ENCODE data around the gene DND1. TPM values are rescaled to one million over a fixed set of nuclear protein-coding genes. Genes with fewer than 3 reads are reported as not detected.

The DND1 gene
- total RNA-seq, 1 experiment from 2014 or later, result 1.8 TPM

DNA sequence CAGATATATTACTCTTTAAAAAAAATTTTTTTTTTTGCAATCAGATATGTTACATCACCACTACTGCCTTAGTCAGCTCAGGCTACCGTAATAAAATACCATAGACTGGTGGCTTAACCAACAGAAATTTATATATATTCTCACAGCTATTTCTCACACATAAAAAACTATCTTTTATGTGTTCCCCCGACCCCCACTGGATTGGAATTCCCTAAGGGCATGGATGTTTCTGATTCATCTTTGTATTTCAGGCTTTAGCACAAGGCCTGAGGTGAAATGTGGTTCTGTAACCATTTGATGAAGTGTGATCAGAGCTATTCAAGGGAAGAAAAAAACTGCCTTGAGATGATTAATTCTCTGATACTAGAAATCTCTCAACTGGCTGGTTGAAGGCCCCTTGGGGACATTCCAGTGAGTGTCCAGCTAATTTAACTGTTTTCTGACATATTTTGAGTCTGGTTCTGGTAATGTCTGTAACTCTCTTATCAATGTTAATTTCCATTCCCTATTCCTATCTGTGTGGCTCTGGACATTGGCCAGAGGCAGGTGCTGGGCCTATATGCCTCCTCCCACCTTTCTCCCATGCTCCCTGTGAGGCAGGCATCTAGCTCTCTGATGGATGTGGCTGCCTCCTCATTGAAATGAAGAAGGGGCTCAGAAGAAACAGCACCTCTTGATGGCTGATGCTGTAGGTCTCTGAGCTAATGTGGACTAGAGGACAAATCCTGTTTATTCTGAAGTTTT lies 42.9 kb downstream of the DND1 start:
- no TSS peak for BruUV-seq (replicated peaks)
- TF ChIP-seq SIN3A (IDR thresholded peaks at IDR 0.05; ENCODE audit: borderline replicate concordance, insufficient read depth, low read depth, low read length) (no peak), POLR2AphosphoS5 (IDR thresholded peaks at IDR 0.05; ENCODE audit: low read depth, low read length) (no peak), TCF7L2 (IDR thresholded peaks at IDR 0.05; ENCODE audit: low read depth, low read length) (no peak)
- TF ChIP-seq, protein P1, sequence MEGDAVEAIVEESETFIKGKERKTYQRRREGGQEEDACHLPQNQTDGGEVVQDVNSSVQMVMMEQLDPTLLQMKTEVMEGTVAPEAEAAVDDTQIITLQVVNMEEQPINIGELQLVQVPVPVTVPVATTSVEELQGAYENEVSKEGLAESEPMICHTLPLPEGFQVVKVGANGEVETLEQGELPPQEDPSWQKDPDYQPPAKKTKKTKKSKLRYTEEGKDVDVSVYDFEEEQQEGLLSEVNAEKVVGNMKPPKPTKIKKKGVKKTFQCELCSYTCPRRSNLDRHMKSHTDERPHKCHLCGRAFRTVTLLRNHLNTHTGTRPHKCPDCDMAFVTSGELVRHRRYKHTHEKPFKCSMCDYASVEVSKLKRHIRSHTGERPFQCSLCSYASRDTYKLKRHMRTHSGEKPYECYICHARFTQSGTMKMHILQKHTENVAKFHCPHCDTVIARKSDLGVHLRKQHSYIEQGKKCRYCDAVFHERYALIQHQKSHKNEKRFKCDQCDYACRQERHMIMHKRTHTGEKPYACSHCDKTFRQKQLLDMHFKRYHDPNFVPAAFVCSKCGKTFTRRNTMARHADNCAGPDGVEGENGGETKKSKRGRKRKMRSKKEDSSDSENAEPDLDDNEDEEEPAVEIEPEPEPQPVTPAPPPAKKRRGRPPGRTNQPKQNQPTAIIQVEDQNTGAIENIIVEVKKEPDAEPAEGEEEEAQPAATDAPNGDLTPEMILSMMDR (IDR thresholded peaks at IDR 0.05), result no peak
- TF ChIP-seq, protein P2, sequence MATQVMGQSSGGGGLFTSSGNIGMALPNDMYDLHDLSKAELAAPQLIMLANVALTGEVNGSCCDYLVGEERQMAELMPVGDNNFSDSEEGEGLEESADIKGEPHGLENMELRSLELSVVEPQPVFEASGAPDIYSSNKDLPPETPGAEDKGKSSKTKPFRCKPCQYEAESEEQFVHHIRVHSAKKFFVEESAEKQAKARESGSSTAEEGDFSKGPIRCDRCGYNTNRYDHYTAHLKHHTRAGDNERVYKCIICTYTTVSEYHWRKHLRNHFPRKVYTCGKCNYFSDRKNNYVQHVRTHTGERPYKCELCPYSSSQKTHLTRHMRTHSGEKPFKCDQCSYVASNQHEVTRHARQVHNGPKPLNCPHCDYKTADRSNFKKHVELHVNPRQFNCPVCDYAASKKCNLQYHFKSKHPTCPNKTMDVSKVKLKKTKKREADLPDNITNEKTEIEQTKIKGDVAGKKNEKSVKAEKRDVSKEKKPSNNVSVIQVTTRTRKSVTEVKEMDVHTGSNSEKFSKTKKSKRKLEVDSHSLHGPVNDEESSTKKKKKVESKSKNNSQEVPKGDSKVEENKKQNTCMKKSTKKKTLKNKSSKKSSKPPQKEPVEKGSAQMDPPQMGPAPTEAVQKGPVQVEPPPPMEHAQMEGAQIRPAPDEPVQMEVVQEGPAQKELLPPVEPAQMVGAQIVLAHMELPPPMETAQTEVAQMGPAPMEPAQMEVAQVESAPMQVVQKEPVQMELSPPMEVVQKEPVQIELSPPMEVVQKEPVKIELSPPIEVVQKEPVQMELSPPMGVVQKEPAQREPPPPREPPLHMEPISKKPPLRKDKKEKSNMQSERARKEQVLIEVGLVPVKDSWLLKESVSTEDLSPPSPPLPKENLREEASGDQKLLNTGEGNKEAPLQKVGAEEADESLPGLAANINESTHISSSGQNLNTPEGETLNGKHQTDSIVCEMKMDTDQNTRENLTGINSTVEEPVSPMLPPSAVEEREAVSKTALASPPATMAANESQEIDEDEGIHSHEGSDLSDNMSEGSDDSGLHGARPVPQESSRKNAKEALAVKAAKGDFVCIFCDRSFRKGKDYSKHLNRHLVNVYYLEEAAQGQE (IDR thresholded peaks at IDR 0.05; ENCODE audit: insufficient read depth in 1 of 2, low read depth in 2 of 2, low read length in 1 of 2), result no peak
- Histone ChIP-seq H3K27ac (ENCODE audit: low read length) (no peak overlapping the region), H3K9me3 (ENCODE audit: control insufficient read depth, insufficient read depth, low read depth, low read length) (peaks cover 15% of the 10 kb centered on the region; the same call in 1 of the 2 replicates), H3K27me3 (ENCODE audit: control insufficient read depth, insufficient read depth, low read length) (no peaks in the 10 kb centered on the region), H3K4me3 (ENCODE audit: low read depth in 2 of 2, low read length in 2 of 2) (no peak overlapping the region), H3K4me1 (ENCODE audit: control insufficient read depth, insufficient read depth, low read length) (peaks cover 8% of the 10 kb centered on the region), H3K36me3 (ENCODE audit: control insufficient read depth, insufficient read depth, low read length) (no peaks in the 10 kb centered on the region)
- ChIA-PET POLR2A (interaction anchor here (0.6 kb wide), 1 partner anchor 220 kb away, joined by 3 read pairs; no protein-coding TSS in a partner anchor), CTCF (no interaction called here)
- intact Hi-C loops (cut with micrococcal nuclease; ENCODE audit: unreplicated experiment), result no loop called here
- in situ Hi-C loops (cut with HindIII; ENCODE audit: low pct_unique_long_range_greater_than_20kb, low sequenced_read_pairs), result no loop called here
- ATAC-seq (no peak), DNase-seq (ENCODE audit: low read depth, low spot score) (no peak)

DNA sequence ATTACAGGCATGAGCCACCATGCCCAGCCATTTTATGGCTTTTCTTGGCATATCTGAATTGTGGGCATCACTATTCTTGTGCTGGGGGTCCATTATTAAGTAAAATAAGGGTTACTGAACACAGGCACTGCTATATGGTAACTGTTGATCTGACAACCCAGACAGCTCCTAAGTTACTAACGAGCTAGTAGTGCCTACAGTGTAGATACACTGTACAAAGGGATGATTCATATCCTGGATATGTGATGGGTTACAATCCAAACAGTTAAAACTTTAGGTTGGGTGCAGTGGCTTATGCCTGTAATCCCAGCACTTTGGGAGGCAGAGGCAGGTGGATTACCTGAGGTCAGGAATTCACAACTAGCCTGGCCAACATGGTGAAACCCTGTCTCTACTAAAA lies 44.7 kb downstream of the DND1 start:
- peaks cover 8% of the 10 kb centered on the region for H3K4me1 ChIP-seq (ENCODE audit: control insufficient read depth, insufficient read depth, low read length)
- H3K27me3 ChIP-seq (ENCODE audit: control insufficient read depth, insufficient read depth, low read length), result no peaks in the 10 kb centered on the region
- H3K36me3 ChIP-seq (ENCODE audit: control insufficient read depth, insufficient read depth, low read length), result no peaks in the 10 kb centered on the region
- H3K4me3 ChIP-seq (ENCODE audit: low read depth in 2 of 2, low read length in 2 of 2), result no peak overlapping the region
- TF ChIP-seq POLR2AphosphoS5 (IDR thresholded peaks at IDR 0.05; ENCODE audit: low read depth, low read length), result no peak
- TF ChIP-seq TCF7L2 (IDR thresholded peaks at IDR 0.05; ENCODE audit: low read depth, low read length), result no peak
- TF ChIP-seq, protein P1 (IDR thresholded peaks at IDR 0.05), result no peak
- no peak for TF ChIP-seq SIN3A (IDR thresholded peaks at IDR 0.05; ENCODE audit: borderline replicate concordance, insufficient read depth, low read depth, low read length)
- TF ChIP-seq, protein P2 (IDR thresholded peaks at IDR 0.05; ENCODE audit: insufficient read depth in 1 of 2, low read depth in 2 of 2, low read length in 1 of 2), result no peak
- no peak overlapping the region for H3K27ac ChIP-seq (ENCODE audit: low read length)
- POLR2A ChIA-PET, result no interaction called here
- ATAC-seq, result no peak
- DNase-seq (ENCODE audit: low read depth, low spot score), result no peak
- BruUV-seq (replicated peaks), result no TSS peak
- CTCF ChIA-PET, result interaction anchor here (0.7 kb wide), 1 partner anchor 430 kb away, joined by 3 read pairs; no protein-coding TSS in a partner anchor
- in situ Hi-C loops (cut with HindIII; ENCODE audit: low pct_unique_long_range_greater_than_20kb, low sequenced_read_pairs), result no loop called here
- intact Hi-C loops (cut with micrococcal nuclease; ENCODE audit: unreplicated experiment), result no loop called here
- H3K9me3 ChIP-seq (ENCODE audit: control insufficient read depth, insufficient read depth, low read depth, low read length), result peaks cover 15% of the 10 kb centered on the region; the same call in 1 of the 2 replicates
